CD4-positive, alpha-beta T cell treated with Interferon alpha-2 for 1 hour (primary cell): ENCODE data around the gene UROC1.
A peak's percentile ranks its signal among the peaks of the same experiment; 100 is the strongest.
"Not testable (repeated sequence)": the region's sequence is repeated elsewhere in the genome, so short reads cannot be mapped to it uniquely, and the experiment has no call there.

ENCODE experiments used
- DNase-seq, 2 donors: peaks; one replicate each; pipeline ENCODE4 v3.0.0-alpha.2; 2020 to 2022

UROC1 gene

DNA sequence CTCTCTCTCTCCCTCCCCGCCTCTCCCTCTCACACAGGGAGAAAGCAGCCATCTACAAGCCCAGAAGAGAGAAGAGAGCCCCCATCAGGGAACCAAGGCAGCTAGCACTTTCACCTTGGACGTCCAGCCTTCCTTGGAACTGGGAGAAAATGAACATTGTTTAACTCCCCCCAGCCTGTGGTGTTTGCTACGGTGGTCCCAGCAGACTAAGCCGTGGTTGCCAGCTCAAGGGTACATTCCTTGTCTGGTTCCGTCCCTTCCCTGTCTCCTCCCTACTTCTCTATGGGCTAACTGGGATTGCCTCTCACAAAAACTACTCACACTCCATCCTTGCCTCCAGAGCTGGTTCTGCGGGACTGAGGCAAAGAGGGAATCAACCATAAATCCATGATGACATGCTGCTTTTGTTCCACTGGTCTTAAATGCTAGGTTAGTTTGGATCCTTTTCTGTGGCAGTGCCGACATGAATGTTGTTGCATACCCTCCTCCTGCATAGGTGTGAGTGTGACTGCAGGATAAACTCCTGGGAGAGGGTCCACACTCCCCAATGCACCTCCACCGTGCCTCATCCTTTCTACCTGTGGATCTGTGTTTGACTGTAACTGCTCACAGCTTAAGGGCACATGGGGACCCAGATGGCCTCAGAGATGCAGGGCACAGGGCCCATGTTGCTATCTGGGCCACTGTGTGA lies 29.1 kb upstream of the UROC1 start:
- no peak for DNase-seq

DNA sequence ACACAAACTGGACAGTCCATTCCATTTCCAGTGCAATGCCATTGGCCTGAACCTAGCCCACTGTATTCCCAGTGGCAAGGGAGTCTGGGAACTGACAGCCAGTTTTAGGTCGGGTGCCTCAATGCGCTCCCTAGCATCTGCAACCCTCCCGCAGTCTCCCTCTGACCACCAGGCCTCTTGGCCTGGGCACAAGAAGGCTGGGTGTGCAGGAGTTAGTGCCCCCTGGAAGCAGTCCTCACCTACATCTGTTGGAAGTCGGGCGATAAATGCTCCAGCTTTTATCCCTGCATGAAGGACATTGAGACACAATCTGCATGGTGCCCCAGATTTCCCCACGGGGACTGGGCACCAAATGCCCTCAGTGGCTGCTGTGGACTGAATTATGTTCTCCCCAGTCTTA lies 28.4 kb upstream of the UROC1 start:
- no peak for DNase-seq

DNA sequence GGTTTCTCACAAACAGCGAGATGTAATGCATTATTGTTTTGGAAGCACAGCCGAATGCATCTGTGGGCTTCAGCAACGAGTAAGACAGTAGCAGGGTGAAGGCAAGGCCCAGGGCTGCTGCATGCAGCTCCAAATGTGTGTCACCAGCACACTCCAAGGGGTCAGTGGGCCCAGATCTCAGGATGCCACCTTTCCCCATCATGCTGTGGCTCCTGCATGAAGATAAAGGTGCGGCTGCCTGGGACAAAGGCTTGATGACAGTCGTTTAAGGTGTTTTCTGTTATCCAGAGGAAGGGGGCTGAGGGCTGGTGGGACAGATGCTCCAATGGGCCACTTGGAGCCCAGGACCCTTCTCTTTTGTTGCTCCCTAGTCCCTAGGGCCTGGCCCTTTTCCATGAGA lies 28.0 kb upstream of the UROC1 start:
- DNase-seq = no peak

DNA sequence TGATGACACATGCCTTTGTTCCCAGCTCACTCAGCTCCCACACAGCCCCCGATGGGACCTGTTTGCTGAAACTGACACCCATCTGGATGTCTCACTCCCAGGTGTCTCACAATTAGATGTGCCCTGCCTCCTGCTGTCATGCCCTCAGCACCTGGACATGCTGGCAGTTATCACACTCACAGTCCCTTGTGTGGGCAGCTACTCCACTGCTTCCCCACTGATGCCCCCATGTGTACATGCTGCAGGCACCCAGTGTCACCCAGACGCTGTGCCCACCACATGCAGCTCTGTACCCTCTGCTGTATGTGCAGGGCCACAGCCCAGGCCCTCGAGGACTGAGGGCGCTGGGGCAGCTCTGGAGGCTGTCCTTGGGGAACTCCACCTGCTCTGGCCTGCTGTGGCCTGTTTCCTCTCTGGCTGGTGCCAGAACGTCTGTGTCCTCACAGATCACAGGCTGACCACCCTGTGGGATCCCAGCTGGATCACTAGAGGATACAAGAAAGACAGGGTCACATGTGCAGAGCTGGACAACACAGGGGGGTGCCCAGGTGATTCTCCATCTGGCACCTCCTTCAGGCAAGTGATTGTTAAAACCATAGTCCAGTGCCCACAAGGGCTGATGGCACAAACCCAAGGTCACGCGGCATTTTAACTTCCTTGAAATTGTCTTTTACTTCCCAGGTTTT lies 27.2 kb upstream of the UROC1 start:
- no peak for DNase-seq

DNA sequence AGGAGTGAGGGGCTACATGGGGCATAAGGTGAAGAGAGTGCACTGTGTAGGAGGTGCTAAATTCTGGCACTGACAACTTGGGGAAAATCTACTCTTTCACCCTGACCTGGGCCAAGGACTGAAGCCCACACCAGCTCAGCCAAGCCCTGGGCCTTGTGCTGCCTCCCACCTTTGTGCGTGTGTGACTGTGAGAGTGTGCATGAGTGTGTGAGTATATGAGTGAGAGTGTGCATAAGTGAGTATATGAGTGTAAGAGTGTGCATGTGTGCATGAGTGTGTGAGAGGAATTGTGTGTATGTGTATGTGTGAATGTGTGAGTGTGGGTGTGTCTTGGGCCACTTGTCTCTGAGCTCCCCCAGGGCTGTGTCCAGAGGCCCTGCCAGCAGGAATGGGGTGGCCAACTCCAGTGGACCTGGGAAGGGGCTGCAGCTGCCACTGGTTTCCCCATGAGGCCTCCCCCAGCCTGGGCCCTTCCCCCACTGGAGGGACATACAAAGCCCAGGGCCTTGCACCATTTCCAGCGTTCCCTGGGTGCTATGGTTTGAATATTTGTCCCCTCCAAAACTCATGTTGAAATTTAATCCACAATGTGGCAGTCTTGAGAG lies 26.0 kb upstream of the UROC1 start:
- DNase-seq = no peak

DNA sequence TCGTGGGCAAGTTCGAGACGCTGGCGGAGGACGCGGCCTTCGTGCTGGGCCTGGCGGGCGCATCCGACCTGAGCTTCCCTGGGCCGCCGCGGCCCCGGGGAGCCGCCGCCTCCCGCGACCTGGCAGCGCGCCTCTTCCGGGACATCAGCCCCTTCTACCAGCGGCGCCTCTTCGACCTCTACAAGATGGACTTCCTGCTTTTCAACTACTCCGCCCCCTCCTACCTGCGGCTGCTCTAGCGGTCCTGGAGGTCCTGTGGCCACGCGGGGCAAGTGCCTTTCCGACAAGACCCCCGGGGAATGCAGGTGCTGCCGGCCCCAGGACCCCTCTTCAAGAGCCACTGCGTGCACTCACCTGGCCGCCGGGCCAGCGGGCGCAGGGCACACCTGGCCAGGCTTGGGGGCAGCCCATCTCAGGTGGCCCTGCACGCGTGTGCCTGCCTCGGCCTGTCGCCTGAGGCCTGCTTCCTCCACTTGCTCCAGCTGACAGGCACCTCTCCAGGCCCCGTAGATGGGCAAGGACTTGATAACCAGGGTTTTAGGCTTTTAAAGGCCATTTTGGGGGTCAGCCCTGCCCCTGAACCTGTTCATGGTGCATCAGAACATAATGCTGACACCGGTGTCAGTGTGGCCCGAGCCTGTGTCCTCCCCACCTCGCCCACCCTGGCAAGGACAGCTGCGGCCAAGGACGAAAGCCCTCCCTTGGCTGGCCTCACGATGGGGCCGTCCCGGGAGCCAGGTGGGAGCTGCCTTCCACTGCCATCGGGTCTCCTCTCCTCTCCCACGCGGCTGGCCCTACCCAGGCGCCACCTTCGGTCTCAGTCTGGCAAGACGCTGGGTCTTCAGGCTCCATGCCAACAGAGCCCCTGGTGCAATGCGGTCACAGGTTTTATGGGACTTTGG lies 25.0 kb upstream of the UROC1 start:
- peak in 1 of 2 donors; percentile 0 for DNase-seq

DNA sequence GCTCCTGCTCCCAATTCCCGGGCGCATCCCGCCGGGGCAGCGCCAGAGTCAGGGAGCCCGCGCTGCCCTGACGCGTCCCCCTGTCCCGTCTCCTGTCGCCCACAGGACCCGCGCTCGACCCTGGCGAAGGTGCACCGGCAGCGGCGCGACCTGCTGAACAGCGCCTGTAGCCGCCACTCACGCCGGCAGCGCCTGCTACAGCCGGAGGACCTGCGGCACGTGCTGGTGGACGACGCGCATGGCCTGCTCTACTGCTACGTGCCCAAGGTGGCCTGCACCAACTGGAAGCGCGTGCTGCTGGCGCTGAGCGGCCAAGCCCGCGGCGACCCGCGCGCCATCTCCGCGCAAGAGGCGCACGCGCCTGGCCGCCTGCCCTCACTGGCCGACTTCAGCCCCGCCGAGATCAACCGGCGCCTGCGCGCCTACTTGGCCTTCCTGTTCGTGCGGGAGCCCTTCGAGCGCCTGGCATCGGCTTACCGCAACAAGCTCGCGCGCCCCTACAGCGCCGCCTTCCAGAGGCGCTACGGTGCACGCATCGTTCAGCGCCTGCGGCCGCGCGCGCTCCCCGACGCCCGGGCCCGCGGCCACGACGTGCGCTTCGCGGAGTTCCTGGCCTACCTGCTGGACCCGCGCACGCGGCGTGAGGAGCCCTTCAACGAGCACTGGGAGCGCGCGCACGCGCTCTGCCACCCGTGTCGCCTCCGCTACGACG lies 24.2 kb upstream of the UROC1 start:
- peak in 1 of 2 donors; percentile 0 for DNase-seq

DNA sequence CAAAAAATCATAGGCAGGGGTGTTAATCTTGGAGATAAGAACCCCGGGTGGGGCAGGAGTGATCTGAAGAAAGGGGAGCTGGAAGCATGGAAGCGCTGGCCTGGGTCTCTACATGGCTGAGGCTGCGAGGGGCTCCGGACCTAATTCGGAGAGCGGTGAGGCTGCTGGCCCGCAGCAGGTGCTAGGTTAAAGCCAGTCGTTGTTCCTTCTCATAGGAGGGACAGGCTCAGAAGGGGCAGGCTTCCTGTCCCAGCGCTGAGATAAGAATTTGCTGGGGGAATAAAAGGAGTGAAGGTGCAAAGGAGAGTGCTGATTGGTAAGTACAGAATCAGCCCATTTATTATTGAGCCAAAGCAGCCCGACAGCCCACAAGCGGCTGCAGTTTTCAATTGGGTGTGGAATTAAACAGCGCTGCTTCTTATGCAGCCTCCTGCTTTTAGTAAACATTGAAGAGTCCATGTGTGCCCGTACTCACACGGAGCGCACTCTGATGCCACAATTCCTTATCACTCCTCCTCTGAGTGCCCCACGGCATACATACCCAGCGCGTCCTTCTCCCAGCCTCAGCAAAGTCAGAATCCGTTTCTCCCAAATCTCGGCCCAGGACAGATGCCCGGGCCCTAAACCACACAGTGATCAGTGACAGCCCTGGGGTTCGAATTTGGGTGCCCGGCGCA lies 23.5 kb upstream of the UROC1 start:
- DNase-seq = no peak

GRCh38 chr3:126540342-126540849 lies 22.8 kb upstream of the UROC1 start:
- DNase-seq = peak in 1 of 2 donors; percentile 8

- DNase-seq = peak in 1 of 2 donors; percentile 0
These were observed 22.1 kb upstream of the UROC1 start for GRCh38 chr3:126539558-126540250.

GRCh38 chr3:126538966-126539365 lies 21.4 kb upstream of the UROC1 start:
- DNase-seq = no peak

- peak in 1 of 2 donors; percentile 1 for DNase-seq
These were observed 20.7 kb upstream of the UROC1 start for GRCh38 chr3:126538316-126538715.

- no peak for DNase-seq
These were observed 20.2 kb upstream of the UROC1 start for GRCh38 chr3:126537730-126538281.

DNA sequence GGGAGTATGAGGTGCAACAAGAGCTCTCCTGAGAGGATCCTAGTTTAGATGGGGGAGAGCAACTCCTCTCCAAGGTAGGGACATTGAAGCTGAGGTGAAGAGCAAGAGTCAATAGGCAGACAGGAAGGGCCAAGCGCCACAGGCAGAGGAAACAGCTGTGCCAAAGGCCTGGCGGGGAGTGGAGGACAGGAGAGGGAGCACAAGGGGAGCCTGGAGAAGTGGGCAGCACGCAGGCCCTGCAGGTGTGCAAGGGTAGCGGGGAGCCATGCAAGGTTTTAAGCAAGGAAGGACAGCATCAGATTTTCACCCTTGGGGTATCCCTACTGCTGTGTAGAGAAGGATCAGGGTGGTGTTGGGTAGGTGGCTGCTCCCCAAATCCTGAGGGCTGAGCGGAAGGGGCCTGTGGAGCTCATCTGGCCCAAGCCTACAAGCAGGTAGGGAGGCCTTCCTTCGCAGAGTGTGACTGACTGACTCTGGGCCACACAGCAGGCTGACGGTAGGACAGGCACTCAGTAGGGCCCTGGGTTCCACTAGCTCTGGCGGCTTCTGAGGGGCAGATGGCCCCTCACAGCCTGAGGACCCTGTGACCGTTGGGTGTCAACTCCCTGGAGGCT lies 19.6 kb upstream of the UROC1 start:
- DNase-seq = no peak

- no peak for DNase-seq
These were observed 18.6 kb upstream of the UROC1 start for GRCh38 chr3:126536126-126536525.

- DNase-seq = no peak
These were observed 18.1 kb upstream of the UROC1 start for GRCh38 chr3:126535636-126536035.

DNA sequence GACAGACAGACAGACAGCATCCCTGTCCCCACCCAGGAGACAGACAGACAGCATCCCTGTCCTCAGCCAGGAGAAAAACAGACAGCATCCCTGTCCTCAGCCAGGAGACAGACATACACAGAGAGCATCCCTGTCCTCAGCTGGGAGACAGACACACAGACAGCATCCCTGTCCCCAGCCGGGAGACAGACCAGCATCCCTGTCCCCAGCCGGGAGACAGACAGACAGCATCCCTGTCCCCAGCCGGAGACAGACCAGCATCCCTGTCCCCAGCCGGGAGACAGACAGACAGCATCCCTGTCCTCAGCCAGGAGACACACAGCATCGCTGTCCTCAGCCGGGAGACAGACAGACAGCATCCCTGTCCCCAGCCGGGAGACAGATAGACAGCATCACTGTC lies 17.1 kb upstream of the UROC1 start:
- not testable (repeated sequence) for DNase-seq

DNA sequence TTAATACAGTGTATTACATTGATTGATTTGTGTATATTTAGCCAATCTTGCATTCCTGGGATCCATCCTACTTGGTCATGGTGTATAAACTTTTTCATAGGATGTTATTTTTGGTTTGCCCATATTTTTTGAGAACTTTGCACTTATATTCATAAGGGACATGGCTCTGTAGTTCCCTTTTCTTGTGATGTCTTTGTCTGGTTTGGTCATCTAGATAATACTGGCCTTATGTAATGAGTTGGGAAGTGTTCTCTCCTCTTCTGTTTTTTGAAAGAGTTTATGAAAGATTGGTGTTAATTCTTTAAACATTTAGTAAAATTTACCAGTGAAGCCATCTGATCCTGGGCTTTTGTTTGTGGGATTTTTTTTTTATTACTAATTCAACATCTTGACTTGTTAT lies 15.9 kb upstream of the UROC1 start:
- DNase-seq = no peak

DNA sequence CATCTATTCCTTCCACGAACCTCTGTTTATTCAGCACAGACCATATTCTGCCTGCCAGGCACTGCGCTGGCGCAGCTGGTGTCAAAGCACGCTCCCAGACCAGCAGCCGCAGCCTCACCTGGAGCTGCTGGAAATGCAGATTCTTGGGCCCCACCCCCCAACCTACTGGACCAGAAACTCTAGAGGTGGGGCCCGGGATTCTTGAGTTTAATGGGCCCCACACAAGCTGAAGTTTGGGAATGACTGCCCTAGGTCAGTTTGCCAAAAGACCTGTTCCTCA lies 13.4 kb upstream of the UROC1 start:
- DNase-seq = no peak
